Measurements from ENCODE around the gene XXYLT1.

DNA sequence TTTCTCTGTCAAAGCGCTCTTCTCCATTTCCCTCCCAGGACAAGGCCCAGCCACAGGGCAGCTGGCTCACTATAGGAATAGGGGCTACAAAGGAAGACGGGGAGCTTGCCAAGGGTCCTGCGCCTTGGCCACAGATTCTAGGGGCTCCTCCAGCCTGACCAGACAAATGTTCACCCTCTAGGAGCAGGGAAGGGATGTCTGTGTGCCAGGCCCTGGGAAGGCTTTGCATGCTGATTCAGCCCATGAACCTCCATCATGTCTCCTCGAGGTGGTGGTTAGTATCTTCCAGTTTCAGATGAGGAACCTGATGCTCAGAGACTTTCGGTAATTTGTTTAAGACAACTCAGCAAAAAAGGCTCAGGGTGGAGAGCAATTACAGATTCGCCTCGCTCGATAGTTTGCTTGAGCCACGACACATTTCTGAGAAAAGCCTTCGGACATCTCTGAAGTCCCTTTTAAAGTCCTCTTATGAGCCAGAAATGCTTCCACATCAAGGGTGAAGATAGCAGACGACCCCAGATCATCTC is 110.0 kb downstream of the XXYLT1 start:
- TF ChIP-seq, protein P1, sequence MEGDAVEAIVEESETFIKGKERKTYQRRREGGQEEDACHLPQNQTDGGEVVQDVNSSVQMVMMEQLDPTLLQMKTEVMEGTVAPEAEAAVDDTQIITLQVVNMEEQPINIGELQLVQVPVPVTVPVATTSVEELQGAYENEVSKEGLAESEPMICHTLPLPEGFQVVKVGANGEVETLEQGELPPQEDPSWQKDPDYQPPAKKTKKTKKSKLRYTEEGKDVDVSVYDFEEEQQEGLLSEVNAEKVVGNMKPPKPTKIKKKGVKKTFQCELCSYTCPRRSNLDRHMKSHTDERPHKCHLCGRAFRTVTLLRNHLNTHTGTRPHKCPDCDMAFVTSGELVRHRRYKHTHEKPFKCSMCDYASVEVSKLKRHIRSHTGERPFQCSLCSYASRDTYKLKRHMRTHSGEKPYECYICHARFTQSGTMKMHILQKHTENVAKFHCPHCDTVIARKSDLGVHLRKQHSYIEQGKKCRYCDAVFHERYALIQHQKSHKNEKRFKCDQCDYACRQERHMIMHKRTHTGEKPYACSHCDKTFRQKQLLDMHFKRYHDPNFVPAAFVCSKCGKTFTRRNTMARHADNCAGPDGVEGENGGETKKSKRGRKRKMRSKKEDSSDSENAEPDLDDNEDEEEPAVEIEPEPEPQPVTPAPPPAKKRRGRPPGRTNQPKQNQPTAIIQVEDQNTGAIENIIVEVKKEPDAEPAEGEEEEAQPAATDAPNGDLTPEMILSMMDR (IDR thresholded peaks at IDR 0.05) = no peak
- TF ChIP-seq EP300 (IDR thresholded peaks at IDR 0.05) = no peak

All from tibial nerve (tissue), 4 donors.